GM19463 (cell line): Measurements from ENCODE around the gene SHB.
"Not testable (repeated sequence)": the region's sequence is repeated elsewhere in the genome, so short reads cannot be mapped to it uniquely, and the experiment has no call there.

Experiments
- ATAC-seq: cut with Tn5 transposase; IDR thresholded peaks from one replicate; pipeline ENCODE4 v1.9.1; 2021; ENCODE audit warnings: mild to moderate bottlenecking, moderate library complexity; ENCODE audit not compliant: unreplicated experiment

The SHB gene

DNA sequence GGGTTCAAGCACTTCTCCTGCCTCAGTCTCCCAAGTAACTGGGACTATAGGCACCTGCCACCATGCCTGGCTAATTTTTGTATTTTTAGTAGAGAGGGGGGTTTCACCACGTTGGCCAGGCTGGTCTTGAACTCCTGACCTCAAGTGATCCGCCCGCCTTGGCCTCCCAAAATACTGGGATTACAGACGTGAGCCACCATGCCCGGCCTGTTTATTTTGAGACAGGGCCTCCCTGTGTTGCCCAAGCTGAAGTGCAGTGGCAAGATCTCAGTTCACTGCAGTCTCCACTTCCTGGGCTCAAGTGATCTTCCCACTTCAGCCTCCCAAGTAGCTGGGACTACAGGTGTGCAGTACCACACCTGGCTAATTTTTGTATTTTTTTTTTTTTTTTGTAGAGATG, 159.2 kb downstream of the SHB start:
- not testable (repeated sequence) for ATAC-seq

DNA sequence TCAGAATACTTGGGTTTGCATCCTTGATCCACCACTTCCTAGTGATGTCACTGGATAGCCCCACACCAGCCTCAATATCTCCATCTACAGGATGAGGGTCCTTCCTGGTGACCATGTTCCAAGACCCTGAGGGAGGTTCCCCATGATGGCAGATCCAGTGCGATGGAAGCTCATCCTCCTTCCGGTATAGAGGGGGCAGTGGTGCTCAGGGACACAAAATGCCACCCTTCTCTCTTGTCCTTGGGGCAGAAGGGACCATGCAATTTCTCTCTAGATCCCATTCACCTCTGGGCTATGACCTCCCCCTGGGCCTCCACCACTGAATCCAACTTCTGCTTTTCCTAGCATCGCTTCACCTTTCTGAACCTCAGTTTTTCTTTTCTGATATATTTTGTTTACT, 159.7 kb downstream of the SHB start:
- ATAC-seq: no peak

DNA sequence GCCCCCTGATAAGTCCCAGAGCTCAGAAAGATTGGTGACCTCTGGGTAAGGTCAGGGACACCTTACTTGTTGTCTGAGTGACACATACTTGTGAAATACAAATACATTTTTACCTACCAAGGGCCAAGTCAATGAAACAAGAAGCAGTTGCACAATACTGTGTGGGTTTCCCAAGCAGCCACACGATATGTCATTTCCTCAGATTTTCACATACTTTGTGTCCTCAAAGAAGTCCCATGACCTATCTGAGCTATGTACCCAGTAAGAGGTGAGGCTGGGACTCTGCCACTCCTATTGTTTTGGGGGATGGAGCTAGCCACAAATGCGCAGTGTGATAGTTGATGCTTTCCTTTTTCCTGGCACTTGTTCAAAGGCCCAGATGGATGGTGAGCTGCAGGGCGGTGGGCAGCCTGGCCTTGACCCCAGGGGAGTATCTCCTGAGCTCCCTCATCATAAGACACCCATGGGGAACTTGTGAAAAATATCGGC, 160.3 kb downstream of the SHB start:
- ATAC-seq: no peak

DNA sequence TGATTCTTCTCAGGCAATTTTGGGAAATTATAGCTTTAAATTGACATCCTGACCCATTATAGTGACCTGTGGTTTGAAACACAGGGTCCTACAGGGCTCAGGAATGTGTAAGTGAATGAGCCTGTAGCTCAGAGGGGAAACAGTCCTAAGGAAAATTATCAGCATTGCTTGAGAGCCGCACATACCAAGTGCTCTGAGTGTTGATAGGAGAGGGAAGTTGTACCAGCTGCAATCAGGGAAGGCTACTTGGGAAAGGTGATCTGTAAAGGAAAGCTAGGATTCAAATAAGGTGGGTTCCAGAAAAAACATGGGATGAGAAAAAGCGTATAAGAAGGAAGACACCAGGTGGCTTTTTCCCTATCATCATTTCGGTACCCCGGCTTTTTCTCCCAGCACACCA, 160.7 kb downstream of the SHB start:
- ATAC-seq: no peak

DNA sequence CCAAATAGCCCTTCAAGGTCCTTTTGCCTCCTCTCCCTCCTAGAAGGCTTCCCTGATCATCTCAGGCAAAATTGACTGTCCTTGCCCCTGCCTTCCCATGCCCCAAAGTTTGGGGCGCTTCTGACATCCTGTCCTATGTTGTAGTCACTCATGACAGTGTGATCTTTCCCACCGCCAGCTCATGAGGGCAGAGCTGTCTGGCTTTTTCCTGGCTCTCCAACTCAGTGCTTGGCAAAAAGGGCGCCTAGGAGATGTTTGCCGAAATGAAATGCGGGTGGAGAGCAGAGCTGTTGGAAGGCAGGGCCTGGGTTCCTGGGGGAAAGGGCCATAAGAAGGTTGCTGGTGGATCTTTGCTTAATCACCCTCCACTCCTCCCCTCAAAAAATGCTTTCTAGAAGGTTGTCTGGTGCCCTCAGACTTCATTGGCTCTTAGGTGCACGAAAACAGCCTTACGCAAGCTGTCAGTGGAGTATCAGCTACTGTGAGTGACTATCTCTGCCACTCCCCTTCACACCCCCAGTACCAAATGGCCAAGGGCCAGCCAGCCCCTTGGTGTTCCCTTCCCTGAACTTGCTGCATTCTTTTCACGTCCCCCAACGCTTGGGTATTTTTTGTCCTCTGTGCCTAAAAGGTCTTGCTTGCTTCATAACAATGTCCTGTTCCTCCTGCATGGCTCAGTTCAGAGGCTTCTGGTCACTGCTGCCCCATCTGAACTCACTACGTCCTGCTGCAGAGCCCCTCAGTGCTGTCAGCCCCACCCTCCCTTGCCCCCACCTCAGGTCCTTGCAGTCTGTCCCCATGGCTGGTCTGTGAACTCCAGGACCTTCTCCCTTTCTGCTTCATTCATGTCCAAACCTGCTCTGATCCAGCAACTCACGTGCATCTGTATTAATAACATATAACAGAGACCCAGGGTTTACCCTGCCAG, 162.5 kb downstream of the SHB start:
- no peak for ATAC-seq

DNA sequence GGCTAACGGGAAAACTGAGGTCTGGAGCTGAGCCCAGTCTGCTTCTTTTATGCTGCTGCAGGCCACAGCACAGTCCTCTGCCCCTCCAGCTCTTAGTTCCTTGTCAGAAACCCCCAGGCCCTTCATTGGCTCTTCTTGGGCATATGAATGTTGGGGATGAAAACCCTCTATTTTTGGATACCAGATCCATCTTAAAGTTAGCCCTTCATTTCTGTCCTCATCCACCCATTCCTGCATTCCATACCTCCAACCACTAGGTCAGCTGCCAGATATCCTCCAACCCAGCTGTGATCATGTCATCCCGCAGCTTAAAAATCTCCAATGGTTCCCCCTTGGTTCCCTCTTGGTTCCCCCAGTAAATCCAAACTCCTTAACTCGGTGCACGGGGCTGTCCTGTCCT, 163.3 kb downstream of the SHB start:
- no peak for ATAC-seq

DNA sequence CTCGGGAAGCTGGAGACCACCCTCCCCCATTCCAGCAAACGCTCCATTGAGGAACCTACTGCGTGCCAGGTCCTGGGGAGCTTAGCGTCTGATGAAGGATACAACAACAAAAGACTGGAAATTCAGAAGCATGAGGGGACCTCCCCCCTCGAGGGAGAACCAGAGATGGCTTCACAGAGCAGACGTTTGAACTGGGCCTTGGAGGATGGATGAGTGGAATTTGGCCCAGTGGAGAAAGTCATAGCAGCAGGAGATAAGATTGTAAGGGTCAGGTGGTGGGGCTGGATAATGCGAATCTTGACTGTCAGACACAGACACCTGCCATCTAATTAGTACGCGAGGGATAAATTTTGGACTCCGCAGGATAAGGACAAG, 163.9 kb downstream of the SHB start:
- no peak for ATAC-seq

DNA sequence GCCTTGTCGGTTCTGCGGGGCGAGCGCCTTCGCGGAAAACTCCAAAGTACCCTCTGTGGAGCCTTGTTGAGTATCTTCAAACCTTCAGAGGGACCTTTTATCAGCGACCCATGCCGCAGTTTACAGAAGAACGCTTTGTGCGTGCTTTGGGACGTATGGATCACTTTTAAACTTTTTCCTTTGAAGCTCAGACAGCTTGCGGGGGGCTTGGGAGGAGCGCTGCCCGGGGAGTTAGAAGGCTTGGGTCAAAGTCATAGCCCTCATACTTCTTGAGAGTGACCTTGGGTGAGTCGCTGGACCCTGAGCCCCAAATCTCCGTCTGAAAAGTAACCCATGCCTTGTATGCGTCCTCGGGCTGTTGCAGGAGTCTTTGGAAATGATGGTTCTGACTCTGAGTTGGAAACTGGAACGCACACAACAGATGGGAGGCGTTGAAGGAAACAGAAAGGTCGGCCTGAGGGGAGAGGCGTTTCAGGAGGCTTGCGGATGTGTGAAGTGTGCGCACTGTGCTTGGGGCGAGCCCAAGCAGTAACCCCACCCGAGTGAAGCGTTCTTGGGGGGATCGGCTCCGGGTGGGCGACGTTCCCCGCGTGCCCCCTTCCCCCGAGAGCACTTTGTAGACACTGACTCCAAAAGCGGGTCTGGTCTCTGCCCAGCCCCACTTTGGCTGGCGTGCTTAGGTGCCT, 164.4 kb downstream of the SHB start:
- ATAC-seq: no peak

DNA sequence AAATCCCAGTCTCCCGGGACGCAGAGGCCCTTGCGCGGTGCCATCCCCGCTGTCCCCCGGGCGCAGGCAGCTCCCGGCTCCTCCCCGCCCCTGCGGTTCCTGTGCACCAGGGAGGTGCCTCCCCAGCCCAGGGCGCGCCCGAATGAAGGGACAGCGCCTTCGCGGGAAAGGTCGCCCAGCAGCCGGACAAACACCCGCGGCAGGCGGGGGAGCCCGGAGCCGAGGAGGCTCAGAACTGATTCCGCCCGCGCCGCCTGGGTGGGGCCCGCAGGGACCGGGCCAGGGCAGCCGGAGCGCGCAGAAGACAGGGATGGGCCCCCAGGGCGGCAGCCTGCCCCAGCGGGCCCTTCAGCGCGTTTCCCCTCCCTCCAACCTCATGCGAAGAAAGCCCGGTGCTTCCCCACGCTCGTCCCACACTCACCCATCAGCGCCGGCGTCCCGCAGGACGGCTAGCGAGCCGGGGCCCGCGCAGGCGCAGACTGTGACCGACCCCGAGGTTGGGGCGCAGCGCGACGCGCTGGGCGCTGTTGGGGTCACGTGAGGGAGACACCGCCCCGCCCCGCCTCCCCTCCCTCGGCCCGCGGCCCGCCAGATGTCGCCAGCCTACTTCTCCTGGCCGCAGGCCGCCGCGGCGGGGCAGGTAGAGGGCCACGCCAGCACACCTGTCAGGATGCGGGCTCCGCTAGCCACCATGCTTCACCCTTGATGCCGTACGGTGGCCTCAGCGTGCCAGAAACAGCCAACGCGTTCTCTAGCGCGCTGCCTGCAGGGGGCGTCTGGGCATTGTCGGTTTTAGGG, 165.2 kb downstream of the SHB start, which contains the start of gene SLC25A51:
Gene SLC25A51, minus strand, starts transcription at position 481 of the 798 bp plus-strand sequence. CDS start 15,577 bp downstream, outside the sequence.
- peak; percentile 85 for ATAC-seq

DNA sequence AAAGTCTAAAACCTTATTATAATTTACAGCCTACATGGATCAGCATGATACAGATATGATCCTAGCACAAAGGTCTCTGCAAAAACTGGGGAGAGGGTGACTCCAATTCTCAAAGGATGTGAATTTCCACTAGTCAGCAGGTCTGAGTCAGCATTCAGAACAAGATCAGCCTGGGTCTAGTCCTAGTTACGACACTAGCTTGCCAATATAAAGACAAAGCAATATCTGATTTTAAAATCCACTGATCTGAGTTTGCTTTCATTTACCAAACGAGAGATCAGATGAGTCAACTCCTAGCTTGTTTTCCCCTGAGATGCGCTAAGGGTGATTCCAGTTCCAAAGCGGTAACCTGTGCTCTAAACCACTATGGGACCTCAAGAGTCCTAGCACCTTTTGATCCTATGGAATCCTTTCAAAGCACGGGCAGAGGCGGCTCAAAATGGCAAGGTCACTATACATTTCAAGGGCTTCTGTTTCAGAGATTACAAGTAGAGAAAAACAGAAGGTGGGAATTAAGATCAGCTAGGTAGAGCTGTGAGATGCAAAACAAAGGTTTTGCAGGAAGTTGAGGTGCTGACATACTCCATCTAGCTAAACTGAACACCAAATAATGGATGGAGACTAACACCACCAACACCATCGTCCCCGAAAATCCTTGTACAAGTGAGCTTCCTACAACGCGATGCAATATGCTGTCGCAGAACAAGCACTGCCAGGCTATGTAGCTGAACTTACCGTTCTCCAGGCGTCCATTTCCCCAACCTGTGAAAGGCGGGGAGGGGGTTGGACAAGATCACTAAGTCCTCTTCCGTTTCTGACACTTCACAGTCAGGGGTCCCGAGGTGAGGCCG, 166.0 kb downstream of the SHB start:
- ATAC-seq: peak; percentile 2

DNA sequence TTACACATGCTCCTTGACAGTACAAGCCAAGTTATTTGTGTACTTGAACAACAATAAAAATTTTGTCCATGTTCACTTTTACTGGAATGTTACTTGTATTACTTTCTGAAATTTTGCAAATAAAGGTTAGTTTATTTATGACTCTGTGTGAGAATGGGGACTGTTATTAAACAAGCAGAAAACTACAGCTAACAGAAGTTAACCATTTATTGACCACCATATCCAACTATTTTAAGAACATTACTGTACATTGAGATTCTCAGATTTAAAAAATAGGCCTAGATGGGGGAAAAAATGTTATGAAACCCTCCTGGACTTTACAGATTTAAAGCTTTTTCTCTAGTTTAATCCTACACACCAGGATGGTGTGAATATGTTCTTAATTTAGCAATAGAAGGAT, 166.9 kb downstream of the SHB start:
- no peak for ATAC-seq

DNA sequence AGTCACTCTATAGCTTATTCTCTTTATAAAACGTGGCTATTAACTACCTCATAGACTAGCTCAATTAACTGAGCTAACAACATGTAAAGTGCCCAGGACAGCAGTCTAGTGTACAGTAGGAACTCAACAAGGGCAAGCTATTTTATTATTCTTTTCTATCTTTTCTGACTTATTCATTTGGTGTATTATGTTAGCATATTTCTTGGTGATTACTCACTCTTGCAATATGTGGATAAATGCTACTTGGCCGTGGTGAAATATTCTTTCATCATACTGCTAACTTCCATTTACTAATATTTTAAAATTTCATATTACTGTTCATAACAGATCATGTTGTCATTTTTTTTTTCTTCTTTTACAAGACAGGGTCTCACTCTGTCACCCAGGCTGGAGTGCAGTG, 170.0 kb downstream of the SHB start:
- no peak for ATAC-seq

DNA sequence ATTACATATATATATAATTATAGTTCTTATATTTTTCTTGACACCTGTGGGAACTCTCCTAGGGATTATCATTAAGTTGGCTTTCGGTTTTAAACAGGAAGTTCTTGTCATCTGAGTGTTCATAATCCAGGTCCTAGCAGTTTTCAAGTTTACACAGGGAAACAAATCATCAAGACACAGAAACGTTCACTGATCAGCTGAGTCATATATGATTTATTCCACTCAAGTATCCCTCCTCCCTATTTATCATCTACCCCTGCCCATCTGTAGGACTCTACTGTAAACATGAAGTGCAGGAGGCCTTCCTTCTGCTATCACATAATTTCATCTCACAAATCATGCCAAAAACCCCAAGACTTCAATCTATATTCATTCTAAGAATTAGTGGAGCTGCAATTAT, 171.4 kb downstream of the SHB start:
- no peak for ATAC-seq

DNA sequence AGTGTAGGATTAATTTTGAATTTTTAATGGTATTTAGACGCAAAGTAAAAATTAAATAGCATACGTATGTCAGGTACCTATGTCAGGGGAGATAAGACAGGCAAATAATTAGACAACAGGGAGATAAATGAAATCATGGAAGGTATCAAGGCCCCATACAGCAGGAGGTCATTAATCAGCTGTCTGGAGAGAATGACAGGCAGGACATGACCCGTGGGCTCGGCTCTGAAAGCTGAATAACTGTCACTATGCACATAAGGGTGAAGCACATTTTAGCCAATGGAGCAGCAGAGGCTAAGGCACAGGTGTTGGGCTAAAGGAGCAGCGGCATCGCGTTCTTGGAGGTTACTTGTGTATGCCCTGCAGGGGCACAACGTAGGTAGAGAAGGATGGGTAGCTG, 177.0 kb downstream of the SHB start:
- no peak for ATAC-seq

DNA sequence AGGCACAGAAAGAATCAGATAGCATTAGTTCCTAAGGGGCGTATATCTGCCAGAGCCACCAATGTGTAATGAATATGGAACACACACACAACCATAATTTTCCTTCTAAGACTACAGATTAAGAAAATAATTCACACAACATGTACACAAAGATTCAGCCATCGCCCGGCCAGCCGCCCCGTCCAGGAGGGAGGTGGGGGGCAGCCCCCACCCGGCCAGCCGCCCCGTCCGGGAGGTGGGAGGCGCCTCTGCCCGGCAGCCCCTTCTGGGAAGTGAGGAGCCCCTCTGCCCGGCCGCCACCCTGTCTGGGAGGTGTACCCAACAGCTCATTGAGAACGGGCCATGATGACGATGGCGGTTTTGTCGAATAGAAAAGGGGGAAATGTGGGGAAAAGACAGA, 178.0 kb downstream of the SHB start:
- ATAC-seq: not testable (repeated sequence)

DNA sequence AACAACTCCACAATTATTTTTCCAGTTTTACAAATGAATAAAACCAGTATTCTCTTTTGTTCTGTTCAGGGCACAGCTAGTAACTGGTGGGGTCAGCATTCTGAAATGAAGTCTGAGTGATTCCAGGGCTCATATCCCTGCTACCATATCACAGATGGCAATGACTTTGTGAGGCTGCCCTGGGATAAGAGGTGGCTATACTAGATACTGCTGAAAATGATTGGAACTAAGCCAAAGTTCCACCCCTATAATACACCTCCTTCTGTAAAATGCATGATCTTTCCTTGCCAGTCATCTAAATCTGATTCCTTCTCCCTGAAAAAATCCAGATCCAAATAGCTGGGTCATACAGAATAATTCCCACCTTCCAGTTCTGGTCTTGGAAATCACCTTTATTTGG, 179.5 kb downstream of the SHB start:
- no peak for ATAC-seq

DNA sequence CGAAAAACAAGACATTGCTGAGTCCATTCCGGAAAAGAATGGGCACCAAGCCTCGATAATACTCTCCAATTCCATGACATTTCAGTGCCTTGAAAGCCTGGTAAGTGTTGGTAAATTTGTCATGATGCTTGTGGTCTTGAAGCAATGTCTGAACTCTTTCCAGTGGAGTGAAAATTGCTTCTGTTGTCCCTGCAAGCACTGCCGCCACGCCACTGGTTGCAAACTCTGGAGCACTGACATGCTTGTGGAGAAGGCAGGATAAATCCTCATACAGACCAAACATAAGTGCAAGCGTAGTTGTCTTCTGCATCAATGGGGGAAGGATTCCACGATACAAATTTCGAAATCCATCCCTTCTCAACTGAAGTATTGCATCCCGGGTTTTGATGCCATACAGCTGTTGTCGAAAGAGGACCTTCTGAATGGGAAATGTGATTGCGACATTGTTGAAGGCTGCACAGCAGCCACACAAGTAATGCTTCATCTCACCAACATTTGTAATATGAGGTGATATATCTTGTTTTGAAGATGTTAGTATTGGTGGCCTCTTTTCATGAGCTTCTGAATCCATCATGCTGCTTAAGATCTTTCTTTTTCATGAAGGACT, 180.9 kb downstream of the SHB start:
- ATAC-seq: not testable (repeated sequence)

DNA sequence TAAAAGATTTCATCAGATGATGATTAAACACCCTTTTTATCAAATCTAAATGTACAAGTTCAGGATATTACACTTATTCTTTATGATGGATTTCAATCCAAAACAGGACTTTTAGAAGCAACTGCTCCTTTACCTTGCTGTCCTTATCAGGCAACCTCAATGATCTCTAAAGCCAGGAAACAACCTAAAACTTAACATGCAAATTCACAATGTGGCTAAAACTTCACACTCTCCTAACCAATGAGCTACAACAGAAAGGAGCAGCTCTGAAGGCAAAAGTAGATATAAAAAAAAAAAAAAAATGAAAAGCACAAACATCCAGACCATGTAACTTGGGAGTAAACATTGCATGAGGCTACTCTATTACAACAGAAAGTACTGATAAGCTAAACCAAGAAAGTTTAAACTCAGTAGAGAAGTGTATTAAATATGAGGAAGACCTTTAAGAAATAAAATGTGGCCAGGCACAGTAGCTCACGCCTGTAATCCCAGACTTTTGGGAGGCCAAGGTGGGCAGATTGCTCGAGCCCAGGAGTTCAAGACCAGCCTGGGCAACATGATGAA, 188.0 kb downstream of the SHB start:
- ATAC-seq: no peak

DNA sequence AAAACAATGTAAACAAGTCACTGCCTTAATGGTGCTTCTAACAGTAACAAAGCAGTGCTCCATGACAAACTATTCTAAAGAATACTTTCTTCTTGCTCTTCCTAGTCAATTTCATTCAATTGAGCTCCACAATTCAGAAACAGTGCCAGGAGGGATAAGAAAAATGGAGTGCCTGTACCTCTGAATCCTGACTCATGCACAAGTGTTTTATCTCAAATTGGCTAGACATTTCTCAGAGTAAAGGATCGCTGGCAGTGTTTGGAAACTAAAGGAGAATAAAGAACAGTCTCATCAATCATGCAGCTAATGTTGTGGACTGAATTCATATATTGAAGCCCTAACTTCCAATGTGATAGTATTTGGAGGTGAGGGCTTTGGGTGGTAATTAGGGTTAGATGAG, 192.7 kb downstream of the SHB start:
- no peak for ATAC-seq

DNA sequence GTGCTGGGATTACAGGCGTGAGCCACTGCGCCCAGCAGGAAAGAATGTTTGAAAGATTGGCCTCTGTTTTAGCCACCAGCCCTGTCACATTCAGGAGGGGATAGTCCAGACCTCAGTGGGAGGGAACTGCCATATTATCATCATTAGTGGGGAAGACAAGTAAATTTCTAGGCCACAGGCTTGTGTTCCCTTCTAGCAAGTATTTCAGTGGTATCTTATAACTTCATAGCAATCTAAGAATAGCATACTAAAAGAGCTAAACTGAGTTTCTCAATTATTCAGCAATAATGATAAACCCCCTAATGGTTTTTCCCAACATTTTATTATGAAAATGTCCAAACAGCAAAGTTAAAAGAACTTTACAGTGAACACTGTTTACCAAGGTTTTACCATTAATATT, 195.1 kb downstream of the SHB start:
- no peak for ATAC-seq
